H1 (cell line): ENCODE measurements around the gene EXD3. TPM values are rescaled to one million over a fixed set of nuclear protein-coding genes. Genes with fewer than 3 reads are reported as not detected.

Source experiments
- CBX8 ChIP-seq: fragments of 300-800, 300-1000 bp; sonication (generic); IDR thresholded peaks from 2 replicates; pipeline ENCODE4 v1.7.1; 2016; ENCODE audit warnings: low read depth, low read length, borderline replicate concordance
- CHD7 ChIP-seq: fragments of 300-600 bp; sonication (generic); IDR thresholded peaks from 2 replicates; pipeline ENCODE4 v1.7.1; 2012; ENCODE audit warnings: low read length, moderate library complexity, mild to moderate bottlenecking, inconsistent platforms; ENCODE audit not compliant: insufficient replicate concordance
- CREB1 ChIP-seq: IDR thresholded peaks from 2 replicates; pipeline ENCODE4 v1.6.1; 2012; ENCODE audit warnings: inconsistent platforms
- FOSL1 ChIP-seq: IDR thresholded peaks from 2 replicates; pipeline ENCODE4 v1.6.1; 2011; ENCODE audit warnings: mild to moderate bottlenecking, low read depth, low read length, moderate library complexity; ENCODE audit not compliant: insufficient read depth
- GABPA ChIP-seq: IDR thresholded peaks from 2 replicates; pipeline ENCODE4 v1.6.1; 2011; ENCODE audit warnings: mild to moderate bottlenecking, low read length, moderate library complexity, borderline replicate concordance; ENCODE audit not compliant: insufficient read depth
- KDM1A ChIP-seq: fragments of 200-600, 300-600 bp; sonication (generic); IDR thresholded peaks from 2 replicates; pipeline ENCODE4 v1.7.1; 2016; ENCODE audit warnings: mild to moderate bottlenecking, low read length, borderline replicate concordance
- NRF1 ChIP-seq: IDR thresholded peaks from 2 replicates; pipeline ENCODE4 v1.6.1; 2011; ENCODE audit warnings: mild to moderate bottlenecking, low read depth, low read length, improper control_type of control experiment
- RNF2 ChIP-seq: fragments of 200-900, 300-1000 bp; sonication (generic); IDR thresholded peaks from 2 replicates; pipeline ENCODE4 v1.7.1; 2016; ENCODE audit warnings: borderline replicate concordance, low read depth, mild to moderate bottlenecking, antibody characterized with exemption, low read length; ENCODE audit not compliant: poor library complexity, severe bottlenecking; ENCODE audit errors: missing control alignments
- SIN3A ChIP-seq, 2 experiments: IDR thresholded peaks in 1 of 2; conservative IDR thresholded peaks in 1 of 2; 2 replicates each; pipeline ENCODE4 v1.6.1; 2011 to 2012; ENCODE audit warnings: low read length in 2 of 2, improper control_type of control experiment in 1 of 2, low read depth in 1 of 2, mild to moderate bottlenecking in 1 of 2
- SIRT6 ChIP-seq: IDR thresholded peaks from one replicate; pipeline ENCODE4 v1.7.1; 2012; ENCODE audit warnings: low read length, inconsistent platforms
- TCF12 ChIP-seq: IDR thresholded peaks from 2 replicates; pipeline ENCODE4 v1.6.1; 2011; ENCODE audit warnings: low read depth, mild to moderate bottlenecking, low read length
- polyA plus RNA-seq, 7 experiments: library from polyadenylated mRNA; depleted of rRNA in 3 of 7; stranded (reverse) in 5 of 7; unstranded in 2 of 7; fragments of >200 nt in 5 of 7; fragments of 200-250 nt in 2 of 7; gene quantifications; 1 replicate in 5 of 7; 2 replicates in 1 of 7; 4 replicates in 1 of 7; pipeline versions ENCODE4 v1.2.1 to v1.2.3, GENCODE V29; 2011 to 2013; ENCODE audit warnings: missing spikeins in 2 of 7, mixed read lengths in 2 of 7
- total RNA-seq: library from RNA; stranded (reverse); fragmentation: NEBNext Ultra II Directional; extraction: Animal tissue kit (Norgen Biotek cat#: 25700); gene quantifications from 2 replicates; pipeline ENCODE4 v1.2.1, GENCODE V29; 2021

Gene EXD3
- total and polyA plus RNA-seq, 2 of the 8 experiments (the other 6 are each of a cell fraction or from before 2014, with no cell fraction given), result 7.2 to 9.4 TPM

DNA sequence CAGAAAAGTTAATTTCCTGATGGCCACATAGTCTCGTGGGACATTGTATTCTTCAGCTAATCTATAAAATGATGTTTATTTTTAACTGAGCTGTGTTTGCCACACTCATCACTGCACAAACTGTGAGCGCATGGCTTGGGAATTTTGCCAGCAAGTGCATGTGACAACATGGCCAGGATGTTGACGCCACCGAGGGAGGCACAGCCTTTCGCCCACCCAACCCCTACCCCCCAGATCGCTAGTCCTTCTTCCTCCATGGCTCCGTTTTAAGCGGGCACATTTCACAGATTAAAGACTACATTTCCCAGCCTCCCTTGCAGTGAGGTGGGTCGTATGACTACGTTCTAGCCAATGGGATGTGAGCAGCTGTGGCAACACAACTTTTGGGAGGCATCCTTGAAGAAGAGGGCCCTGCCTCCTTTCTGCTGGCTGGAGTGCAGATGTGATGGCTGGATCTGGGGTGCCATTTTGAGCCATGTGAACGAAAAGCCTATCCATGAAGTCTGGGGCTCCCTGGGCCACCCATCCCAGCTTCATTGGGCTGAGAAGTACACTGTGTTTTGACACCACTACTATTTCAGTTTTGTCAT lies 128.8 kb downstream of the EXD3 start (continued):
- TF ChIP-seq GABPA (no peak), FOSL1 (no peak), NRF1 (no peak), SIN3A (conservative IDR thresholded peaks at IDR 0.05 in 1 of 2, IDR thresholded peaks at IDR 0.05 in 1 of 2; ENCODE audit: low read depth in 1 of 2, low read length in 2 of 2) (no peak), CREB1 (peak; percentile 12; the same call in 1 of the 2 replicates), SIRT6 (no peak), CBX8 (no peak), RNF2 (no peak), KDM1A (peak; percentile 98), CHD7 (no peak), TCF12 (no peak)
